GM21737 (cell line): ENCODE results near the gene PROM2.

Experiments
- ATAC-seq: cut with Tn5 transposase; IDR thresholded peaks from one replicate; pipeline ENCODE4 v1.9.1; 2021; ENCODE audit warnings: mild to moderate bottlenecking, moderate library complexity; ENCODE audit not compliant: unreplicated experiment

Gene PROM2

DNA sequence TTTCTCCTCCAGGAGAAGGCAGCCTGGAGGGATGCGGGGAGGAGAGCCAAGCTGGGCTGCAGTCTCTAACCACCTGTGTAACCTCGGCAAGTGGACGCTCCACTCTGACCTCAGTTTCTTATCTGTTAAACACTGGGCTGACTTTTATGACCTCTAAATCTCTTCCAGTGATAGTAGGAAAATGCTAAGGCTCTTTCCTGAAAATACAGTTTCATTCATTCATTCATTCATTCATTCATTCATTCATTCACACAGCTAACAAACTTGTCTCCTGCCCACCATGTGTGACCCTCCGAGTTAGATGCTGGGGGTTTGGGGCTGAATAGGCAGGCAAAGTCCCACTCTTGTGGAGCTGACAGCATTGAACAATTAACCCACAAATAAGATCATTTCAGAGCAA, 9.3 kb downstream of the PROM2 start:
- no peak for ATAC-seq

GRCh38 chr2:95284886-95285541, 10.8 kb downstream of the PROM2 start:
- no peak for ATAC-seq

GRCh38 chr2:95285542-95285932, 11.3 kb downstream of the PROM2 start:
- ATAC-seq: no peak

DNA sequence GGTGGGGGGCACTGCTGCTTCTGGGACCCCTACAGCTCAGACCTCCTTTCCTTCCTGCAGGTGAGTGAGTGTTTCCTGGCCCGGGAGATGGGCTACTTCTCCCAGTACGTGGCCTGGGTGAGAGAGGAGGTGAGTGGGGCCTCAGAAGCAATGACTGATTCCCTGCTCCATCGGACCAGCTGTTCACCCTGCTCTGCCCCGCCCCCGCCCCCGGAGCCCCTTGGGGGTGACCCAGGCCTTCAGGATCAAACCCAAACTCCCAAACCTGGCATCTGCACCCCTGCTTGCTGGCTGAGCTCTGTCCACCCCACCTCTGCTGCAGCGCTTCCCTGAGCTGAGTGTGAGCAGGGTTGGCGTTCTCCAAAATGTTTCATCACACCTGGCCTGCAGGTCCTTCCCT, 13.1 kb downstream of the PROM2 start:
- no peak for ATAC-seq

- no peak for ATAC-seq
Measured at GRCh38 chr2:95287806-95288205, 13.6 kb downstream of the PROM2 start.

DNA sequence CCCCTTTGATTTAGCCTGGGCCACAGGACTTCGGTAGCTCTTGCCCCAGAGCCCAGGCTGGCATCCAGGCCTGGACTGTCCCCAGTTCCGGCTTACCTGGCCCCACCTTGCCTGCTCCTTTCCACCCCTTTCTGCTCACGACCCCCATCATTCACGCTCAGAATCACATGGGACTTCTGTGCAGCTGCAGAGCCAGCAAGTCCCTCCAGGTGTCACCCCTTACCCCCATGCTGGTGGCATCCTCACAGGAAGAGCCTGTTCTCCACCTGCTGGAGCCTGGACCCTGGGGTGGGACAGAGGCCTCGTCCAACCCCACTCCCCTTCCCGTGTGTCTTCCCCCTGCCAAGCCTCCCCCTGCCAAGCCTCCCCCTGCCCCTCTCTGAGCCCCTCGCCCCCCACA, 15.0 kb downstream of the PROM2 start:
- ATAC-seq: no peak

- ATAC-seq: no peak
Measured at GRCh38 chr2:95291222-95291621, 17.0 kb downstream of the PROM2 start.

- no peak for ATAC-seq
Measured at GRCh38 chr2:95292623-95293260, 18.5 kb downstream of the PROM2 start.

- no peak for ATAC-seq
Measured at GRCh38 chr2:95294579-95295250, 20.5 kb downstream of the PROM2 start.

GRCh38 chr2:95295376-95295775, 21.1 kb downstream of the PROM2 start:
- no peak for ATAC-seq

DNA sequence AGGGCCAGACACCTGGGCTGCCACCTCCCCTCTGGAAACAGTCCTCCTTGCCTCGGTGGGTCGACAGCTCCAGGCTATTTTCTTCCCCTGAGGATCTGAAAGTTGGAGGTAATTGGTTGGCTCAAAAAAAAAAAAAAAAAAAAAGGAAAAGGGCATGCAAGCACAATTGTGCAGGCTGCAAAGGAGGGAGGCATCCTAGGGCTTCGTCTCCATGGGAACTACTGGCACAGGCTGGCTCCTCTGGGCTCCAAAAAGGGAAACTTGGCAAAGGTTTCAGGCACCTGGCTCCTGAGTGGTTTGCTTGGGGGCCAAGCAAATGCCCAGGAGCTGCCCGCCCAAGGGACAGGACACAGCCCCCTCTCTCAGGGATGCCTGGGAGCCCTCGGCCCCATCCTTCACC, 21.8 kb downstream of the PROM2 start:
- no peak for ATAC-seq

GRCh38 chr2:95296880-95297487, 22.7 kb downstream of the PROM2 start, which contains the start of gene KCNIP3:
KCNIP3 (plus strand) TSS chr2:95297347; CDS start chr2:95297439, 92 bp downstream.
- ATAC-seq: no peak

DNA sequence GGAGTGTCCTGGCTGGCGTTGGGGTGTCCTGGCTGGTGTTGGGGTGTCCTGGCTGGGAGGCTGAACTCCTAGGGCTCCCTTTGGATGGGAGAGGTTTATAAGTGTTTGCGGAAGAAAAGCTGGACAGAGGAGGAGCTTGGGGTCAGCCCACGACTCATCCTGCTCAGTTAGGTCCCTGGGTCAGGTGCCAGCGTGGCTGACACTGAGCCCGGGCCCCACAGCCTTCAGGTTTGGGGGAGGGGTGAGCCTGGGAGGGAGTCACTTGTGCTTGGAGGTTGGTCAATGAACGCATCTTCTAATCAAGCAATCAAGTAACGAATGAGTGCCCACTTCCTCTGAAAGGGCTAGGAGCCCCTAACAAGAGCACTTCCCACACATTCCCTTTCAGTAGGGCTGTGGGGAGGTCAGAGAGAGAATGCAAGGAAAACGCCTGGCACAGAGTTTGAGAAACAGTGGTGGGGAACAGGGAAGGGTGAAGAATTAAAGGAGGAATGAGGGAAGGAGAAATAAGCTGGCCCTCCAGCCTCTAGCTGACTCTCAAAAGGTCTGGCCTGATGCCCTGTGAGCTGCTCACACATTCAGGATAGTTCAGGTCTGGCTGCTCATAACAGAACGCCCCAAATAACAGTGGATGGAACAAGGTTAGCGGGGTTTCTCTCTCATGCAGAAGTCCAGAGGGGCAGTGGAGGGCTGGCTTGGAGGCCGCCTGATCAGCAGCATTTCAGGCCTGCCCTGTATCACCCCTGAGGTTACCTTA, 23.6 kb downstream of the PROM2 start:
- no peak for ATAC-seq

GRCh38 chr2:95298486-95299111, 24.4 kb downstream of the PROM2 start:
- no peak for ATAC-seq

- no peak for ATAC-seq
Measured at GRCh38 chr2:95299961-95300360, 25.7 kb downstream of the PROM2 start.

DNA sequence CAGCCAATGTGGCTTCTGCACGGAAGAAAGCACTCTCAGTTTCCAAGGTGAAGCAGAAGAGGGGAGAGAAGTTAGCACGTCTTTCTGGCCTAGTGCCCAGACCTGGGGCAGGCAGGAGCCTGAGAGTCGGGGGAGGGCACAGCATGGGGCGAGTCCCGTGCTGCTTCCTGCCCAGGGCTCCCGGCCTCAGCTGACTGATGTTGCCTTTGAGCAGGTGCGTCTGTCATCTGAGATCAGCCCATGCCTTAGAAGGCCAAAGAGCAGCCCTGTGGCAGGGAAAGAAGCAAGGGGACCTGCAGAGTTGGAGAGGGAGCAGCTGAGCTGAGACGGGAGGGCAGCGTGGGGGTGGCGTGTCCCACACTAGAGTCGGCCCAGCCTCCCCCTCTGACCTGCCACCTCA, 26.2 kb downstream of the PROM2 start:
- ATAC-seq: no peak

GRCh38 chr2:95301186-95301585, 26.9 kb downstream of the PROM2 start:
- ATAC-seq: no peak

GRCh38 chr2:95301876-95302641, 27.8 kb downstream of the PROM2 start:
- no peak for ATAC-seq

DNA sequence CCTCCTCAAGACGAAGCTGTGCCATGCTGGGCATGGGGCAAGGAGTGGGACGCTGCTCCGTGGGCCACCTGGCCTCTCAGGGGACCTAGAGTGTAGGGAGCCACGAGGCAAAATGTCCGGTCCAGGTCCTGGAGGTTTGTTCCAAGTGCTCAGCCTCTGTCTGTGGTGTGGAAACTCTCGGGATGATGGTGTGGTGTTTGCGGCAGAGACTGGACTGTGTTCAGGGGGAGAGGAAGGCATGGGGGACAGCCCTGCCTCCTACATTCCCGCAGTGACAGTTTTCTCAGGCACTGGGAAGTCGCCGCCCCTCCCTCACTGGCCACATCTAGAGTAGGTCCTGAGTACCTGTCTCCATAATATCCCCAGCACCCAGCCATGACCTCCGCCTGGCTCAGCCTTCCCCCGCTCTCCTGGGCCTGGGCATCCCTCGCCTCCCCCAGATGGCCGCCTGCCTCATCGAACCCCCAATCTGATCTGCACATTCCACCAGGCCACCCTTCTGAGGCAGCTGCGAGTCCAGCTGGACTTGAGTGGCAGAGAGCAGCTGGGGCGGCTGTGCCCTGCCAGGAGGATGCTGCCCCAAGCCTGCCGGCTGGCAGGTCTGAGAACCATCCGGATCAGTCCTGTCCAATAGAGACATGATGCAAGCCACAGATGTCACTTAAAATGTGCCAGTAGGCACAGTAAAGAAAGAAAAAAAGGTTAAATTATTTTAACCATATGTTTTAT, 29.1 kb downstream of the PROM2 start:
- ATAC-seq: no peak
